Measurements from ENCODE around the gene ATXN2.
"Not testable (repeated sequence)": the region's sequence is repeated elsewhere in the genome, so short reads cannot be mapped to it uniquely, and the experiment has no call there.

Gene ATXN2

DNA sequence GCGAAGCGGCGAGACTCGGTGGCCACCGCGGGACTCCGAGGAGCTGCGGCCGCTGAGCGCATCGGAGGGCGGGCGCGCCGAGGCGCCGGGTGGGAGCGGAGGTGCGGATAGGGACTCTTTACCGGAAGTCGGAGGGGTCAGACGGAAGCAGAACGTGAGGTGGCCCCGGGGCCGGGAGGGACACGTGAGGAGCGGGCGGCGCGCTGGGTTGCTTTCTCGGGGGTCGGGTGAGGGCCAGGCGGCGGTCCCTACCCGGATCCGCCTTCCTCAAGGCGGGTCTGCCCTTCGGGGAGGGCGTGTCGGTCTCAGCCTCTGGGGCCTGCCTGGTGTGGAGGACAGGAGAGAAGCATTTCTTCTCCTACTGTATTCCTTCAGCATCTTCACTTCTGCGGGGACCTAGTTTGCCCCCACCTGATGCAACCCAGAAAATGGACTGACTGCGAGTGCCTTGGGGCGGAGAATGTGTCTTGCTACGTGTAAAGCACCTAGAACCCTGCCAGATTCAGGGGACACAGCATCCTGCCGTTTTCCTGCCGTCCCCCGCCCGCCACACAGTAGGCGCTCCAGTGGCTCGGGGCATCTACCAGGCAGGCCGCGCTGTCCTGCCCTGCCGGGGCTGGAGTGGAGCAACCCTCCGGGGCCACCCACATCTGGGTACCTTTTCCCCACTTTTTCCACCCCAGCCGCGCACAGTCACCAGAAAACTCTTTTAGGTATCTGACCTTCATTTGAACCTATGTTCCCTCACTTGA is 514 bp upstream of the ATXN2 start:
- H3K4me3 ChIP-seq (ENCODE audit: low read length) = peak overlapping the region; percentile 73
- no peak for TF ChIP-seq CTCF (IDR thresholded peaks at IDR 0.05; ENCODE audit: insufficient read depth, low read depth, low read length, missing control alignments)

DNA sequence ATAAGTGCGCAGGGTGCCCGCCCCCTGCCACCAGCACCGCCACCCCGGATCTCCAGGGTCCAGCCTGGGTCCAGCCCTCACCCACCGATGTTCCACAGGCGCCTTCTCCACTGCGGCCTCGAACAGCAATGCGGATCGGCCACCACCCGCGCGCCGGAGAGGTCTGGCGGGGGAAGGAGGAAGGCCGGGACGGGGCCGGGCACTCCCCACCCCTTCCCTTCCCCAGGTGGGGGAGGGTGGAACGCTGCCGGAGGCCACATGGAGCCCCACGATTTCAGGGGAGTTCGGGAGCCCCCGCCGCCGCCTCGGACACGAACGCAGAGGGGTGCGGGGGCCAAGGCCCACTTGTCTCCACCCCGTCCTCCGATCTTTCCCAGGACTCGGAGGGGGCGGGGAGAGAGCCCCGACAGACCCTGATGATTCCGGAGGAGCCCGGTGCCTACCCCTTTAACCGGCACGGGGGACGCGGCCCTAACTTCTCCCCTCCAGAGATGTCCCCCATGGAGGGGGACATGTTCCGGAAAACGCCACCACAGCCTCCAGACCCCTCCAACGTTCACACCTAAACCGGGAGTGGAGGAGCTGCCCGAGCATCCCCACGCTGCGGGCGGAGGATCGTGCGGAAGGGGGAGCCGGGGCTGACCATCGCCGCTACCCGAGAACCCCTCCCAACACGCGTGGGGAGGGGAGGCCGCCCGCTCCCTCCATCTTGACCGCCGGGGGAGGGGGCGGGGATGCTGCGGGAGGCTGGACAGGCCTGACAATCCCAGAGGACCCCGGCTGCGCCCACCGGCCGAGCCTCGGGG is 1.1 kb downstream of the ATXN2 start:
- DNase-seq (ENCODE audit: low read depth) = peak; percentile 35
- peak overlapping the region; percentile 84 for H3K4me3 ChIP-seq (ENCODE audit: low read length)
- TF ChIP-seq CTCF (IDR thresholded peaks at IDR 0.05; ENCODE audit: insufficient read depth, low read depth, low read length, missing control alignments) = no peak

More for the DNA sequence above, 514 bp upstream of the ATXN2 start:
- DNase-seq (ENCODE audit: low read depth) = peak; percentile 79

DNA sequence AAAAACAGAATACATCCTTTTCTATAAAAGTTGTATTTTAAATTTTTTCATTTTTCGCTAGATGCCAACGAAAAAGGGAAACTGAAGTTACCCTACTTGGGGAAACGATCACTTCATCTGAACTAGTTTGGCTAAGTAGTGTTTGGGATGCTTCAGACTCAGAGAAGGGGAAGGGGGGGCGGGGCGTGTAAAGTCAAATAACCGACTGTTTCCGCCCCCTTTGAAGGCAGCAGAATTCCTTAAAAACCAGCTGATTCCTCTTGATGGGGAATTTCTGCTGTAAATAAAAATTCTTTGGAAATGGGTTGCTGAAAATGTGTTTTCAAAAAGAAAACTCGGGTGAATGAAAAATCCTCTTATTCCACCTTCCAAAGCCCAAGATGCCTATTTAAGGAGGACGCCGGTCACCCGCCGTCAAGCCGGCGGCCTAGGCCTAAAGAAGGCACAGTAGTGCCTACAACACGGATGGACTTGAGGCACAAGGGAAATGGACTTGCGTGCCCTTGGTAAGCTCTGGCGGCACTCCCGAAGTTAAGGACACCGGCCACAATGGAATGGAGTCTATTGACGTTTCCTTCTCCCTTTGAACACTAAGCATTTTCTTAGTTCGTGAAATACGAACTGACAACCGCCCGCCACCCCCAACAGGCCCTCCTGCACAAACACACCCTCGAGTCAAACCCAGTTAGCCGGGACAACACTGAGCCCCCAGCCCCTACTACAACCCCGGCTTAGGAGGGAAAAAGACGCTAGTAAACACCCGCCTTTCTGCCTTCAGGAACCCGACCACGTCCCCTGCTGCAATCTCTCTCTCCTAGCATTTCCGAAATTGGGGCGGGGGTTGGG is 1.9 kb downstream of the ATXN2 start:
- DNase-seq (ENCODE audit: low read depth) = peak; percentile 53
- H3K4me3 ChIP-seq (ENCODE audit: low read length) = peak overlapping the region; percentile 84
- no peak for TF ChIP-seq CTCF (IDR thresholded peaks at IDR 0.05; ENCODE audit: insufficient read depth, low read depth, low read length, missing control alignments)

DNA sequence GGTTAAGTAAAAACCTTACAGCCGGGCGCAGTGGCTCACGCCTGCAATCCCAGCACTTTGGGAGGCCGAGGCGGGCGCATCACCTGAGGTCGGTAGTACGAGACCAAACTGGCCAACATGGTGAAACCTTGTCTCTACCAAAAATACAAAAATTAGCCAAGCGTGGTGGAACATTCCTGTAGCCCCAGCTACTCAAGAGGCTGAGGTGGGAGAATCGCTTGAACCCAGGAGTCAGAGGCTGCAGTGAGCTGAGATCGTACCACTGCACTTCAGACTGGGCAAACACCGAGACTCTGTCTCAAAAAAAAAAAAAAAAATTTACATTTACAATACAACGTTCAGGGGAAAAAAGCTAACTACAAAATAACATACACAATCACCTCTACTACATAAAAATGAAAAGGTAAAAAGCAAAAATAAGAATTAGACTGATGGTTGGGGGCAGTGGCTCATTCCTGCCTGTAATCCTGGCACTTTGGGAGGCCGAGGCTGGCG is 3.7 kb downstream of the ATXN2 start:
- not testable (repeated sequence) for H3K4me3 ChIP-seq (ENCODE audit: low read length); DNase-seq (ENCODE audit: low read depth)

DNA sequence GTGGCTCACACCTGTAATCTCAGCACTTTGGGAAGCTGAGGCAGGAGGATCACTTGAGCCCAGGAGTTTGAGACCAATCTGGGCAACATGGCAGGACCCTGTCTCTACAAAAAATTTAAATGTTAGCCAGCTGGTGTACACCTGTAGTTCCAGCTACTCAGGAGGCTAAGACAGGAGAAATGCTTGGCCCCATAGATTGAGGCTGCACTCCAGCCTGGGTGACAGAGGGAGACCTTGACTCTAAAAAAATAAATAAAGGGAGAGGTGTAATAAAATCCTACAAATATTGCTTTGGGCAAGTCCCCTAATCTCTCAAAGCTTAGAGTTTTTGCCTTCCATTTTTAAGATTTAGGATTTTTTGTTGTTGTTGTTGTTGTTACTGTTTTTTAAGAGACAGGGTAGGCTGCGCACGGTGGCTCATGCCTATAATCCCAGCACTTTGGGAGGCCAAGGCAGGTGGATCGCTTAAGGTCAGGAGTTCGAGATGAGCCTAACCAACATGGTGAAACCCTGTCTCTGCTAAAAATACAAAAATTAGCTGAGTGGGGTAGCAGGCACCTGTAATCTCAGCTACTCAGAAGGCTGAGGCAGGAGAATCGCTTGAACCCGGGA is 7.6 kb downstream of the ATXN2 start:
- not testable (repeated sequence) for DNase-seq (ENCODE audit: low read depth); H3K4me3 ChIP-seq (ENCODE audit: low read length)

GRCh38 chr12:111590552-111590951 is 8.6 kb downstream of the ATXN2 start:
- no peak overlapping the region for H3K4me3 ChIP-seq (ENCODE audit: low read length)
- no peak for DNase-seq (ENCODE audit: low read depth)
- TF ChIP-seq CTCF (IDR thresholded peaks at IDR 0.05; ENCODE audit: insufficient read depth, low read depth, low read length, missing control alignments) = no peak

DNA sequence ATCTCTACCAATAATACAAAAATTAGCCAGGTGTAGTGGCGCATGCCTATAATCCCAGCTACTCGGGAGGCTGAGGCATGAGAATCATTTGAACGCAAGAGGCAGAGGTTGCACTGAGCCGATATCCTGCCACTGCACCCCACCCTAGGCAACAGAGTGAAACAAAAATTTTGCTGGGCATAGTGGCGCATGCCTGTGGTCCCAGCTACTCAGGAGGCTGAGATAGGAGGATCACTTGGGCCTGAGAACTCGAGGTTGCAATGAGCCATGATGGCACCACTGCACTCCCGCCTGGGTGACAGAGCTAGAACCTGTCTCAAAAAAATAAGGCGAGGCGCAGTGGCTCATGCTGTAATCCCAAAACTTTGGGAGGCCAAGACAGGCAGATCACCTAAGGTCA is 9.5 kb downstream of the ATXN2 start:
- H3K4me3 ChIP-seq (ENCODE audit: low read length) = no peak overlapping the region
- TF ChIP-seq CTCF (IDR thresholded peaks at IDR 0.05; ENCODE audit: insufficient read depth, low read depth, low read length, missing control alignments) = no peak
- DNase-seq (ENCODE audit: low read depth) = no peak
